Epithelial cell of proximal tubule (primary cell): Measurements from ENCODE around the gene SAFB. TPM values are rescaled to one million over a fixed set of nuclear protein-coding genes. Genes with fewer than 3 reads are reported as not detected.
A peak's percentile ranks its signal among the peaks of the same experiment; 100 is the strongest.
"Not testable (repeated sequence)": the region's sequence is repeated elsewhere in the genome, so short reads cannot be mapped to it uniquely, and the experiment has no call there.

Experiments
- DNase-seq: peaks from one replicate; pipeline ENCODE4 v3.0.0-alpha.2; 2011; ENCODE audit warnings: low read depth
- H3K4me3 ChIP-seq: 2 replicates; pipeline ENCODE4 v1.5.1; 2011; ENCODE audit warnings: low read depth, mild to moderate bottlenecking, low read length
- total RNA-seq: library from RNA; depleted of rRNA; stranded (reverse); fragments of >200 nt; gene quantifications from 2 replicates; pipeline ENCODE4 v1.2.3, GENCODE V29; 2015
- TF ChIP-seq, protein P1 (sequence below): conservative IDR thresholded peaks from 2 replicates; pipeline ENCODE4 v1.5.1; 2012; ENCODE audit warnings: low read depth, mild to moderate bottlenecking, low read length

The SAFB gene
- total RNA-seq, 1 donor from 2014 or later = 65.6 TPM

DNA sequence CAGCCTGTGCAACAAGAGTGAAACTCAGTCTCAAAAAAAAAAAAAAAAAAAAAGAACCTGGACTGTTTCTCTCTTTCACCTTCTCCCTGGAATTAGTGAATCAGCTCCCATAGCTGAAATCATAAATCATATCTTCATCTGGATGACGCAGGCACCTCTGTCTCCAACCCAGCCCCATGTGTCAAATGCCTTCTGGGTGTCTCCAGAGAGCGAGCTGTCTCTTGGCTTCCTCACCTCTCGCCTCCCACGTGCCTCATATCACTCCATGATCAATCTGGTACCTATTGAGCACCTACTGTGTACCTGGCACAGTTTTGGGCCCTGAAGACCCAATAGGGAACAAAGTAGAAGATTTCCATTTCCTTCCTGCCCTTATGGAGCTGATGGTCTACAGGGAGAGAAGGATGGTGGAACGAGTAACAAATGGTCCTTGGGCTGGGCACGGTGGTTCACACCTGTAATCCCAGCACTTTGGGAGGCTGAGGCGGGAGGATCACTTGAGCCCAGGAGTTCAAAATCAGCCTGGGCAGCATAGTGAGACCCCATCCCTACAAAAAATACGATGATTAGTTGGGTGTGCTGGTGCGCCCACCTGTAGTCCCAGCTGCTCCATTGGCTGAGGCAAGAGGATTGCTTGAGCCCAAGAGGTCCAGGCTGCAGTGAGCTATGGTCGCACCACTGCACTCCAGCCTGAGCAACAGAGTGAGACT lies 60.4 kb downstream of the SAFB start:
- H3K4me3 ChIP-seq = no peak overlapping the region
- DNase-seq = no peak
- TF ChIP-seq, protein P1, sequence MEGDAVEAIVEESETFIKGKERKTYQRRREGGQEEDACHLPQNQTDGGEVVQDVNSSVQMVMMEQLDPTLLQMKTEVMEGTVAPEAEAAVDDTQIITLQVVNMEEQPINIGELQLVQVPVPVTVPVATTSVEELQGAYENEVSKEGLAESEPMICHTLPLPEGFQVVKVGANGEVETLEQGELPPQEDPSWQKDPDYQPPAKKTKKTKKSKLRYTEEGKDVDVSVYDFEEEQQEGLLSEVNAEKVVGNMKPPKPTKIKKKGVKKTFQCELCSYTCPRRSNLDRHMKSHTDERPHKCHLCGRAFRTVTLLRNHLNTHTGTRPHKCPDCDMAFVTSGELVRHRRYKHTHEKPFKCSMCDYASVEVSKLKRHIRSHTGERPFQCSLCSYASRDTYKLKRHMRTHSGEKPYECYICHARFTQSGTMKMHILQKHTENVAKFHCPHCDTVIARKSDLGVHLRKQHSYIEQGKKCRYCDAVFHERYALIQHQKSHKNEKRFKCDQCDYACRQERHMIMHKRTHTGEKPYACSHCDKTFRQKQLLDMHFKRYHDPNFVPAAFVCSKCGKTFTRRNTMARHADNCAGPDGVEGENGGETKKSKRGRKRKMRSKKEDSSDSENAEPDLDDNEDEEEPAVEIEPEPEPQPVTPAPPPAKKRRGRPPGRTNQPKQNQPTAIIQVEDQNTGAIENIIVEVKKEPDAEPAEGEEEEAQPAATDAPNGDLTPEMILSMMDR = no peak

DNA sequence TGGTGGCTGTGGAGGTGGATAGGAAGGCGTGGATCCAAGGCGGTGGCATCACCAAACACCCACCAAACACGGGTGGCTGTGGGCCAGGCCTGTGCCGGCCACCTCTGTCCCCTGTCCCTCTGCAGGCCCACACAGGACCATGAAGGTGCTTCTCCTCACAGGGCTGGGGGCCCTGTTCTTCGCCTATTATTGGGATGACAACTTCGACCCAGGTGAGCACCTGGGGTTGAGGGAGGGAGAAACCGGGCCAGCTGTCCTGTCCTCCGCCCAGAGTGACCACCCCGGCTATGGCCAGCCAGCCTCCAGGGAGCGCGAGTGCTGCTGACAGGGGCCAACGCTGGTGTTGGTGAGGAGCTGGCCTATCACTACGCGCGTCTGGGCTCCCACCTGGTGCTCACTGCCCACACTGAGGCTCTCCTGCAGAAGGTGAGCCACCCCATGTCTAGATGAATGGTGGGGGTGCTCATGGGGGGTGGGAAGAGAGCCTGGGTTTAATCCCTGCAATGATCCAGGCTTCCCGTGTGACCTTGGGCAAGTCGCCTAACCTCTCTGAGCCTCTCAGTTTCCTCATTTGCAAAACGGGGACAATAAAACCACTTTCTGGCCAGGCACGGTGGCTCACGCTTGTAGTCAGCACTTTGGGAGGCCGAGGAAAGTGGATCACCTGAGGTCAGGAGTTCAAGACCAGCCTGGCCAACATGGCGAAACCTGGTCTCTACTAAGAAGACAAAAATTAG lies 62.0 kb downstream of the SAFB start:
- TF ChIP-seq, protein P1 = no peak
- no peak for DNase-seq
- no peak overlapping the region for H3K4me3 ChIP-seq

DNA sequence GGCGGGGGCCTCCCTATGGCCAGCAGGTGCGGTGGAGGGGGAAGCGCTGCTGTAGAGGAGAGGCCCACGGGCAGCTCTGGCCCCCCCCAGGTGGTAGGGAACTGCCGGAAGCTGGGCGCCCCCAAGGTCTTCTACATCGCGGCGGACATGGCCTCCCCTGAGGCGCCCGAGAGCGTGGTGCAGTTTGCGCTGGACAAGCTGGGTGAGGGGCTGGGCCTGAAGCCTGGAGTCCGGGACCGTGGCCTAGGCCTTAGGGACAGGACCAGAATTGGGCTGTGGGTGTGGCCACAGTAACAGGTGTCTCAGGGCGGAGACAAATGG lies 63.4 kb downstream of the SAFB start:
- H3K4me3 ChIP-seq = peak overlapping the region; percentile 68

DNA sequence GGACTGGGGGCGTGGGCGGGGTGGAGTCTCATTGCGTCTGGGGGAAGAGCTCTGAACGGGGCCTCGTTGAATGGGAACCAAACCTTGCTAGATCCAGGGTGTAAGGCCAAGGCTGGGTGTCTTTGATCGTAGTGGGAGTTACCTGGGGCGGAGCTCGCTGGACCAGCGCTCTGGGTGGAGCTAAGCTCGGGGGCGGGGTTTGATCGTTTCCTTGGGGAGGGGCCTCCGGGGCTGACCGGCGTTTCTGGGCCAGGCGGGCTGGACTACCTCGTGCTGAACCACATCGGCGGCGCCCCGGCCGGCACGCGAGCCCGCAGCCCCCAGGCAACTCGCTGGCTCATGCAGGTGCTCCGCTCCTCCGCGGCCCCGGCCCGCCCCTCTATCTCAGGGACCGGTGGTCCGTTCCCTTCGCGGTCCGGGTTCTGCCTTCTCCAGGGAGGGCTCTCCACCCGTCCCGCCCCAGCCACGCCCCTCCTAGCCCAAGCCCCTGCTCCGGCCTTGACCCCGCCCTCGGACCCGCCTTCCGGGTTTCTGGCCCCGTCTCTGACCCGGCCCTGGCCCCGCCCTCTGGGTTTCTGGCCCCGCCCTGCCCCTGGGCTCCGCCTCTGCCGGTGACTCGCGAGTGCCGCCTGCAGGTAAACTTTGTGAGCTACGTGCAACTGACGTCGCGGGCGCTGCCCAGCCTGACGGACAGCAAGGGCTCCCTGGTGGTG lies 63.9 kb downstream of the SAFB start:
- peak overlapping the region; percentile 68 for H3K4me3 ChIP-seq
- TF ChIP-seq, protein P1 = peak; percentile 80
- DNase-seq = no peak

More for the DNA sequence above, 63.4 kb downstream of the SAFB start:
- DNase-seq = no peak
- TF ChIP-seq, protein P1 = no peak

DNA sequence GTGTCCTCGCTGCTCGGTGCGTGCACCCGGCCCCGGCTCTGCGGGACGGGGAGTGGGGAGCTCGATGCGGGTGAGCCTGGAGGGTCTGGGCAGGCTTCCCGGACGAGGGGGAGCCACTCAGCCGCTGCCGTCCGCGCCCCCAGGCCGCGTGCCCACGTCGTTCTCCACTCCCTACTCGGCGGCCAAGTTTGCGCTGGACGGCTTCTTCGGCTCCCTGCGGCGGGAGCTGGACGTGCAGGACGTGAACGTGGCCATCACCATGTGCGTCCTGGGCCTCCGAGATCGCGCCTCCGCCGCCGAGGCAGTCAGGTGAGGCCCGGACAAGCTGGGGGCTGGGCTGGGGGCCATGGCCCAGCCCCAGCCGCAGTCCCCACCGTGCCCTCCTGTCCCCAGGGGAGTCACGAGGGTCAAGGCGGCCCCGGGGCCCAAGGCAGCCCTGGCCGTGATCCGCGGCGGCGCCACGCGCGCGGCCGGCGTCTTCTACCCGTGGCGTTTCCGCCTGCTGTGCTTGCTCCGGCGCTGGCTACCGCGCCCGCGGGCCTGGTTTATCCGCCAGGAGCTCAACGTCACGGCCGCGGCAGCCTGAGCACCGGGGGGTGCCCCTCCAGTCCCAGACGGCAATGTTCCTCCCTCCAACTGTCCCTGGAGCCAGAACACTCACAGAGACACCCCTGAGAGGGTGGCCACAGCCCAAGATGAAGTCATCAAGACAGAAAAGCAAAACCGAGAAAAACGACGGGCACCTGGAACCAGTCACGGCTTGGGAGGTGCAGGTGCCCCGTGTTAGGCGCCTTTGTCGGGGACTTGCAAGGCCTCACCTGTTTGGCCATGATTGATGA lies 64.7 kb downstream of the SAFB start:
- DNase-seq = no peak
- peak overlapping the region; percentile 68 for H3K4me3 ChIP-seq
- TF ChIP-seq, protein P1 = no peak

DNA sequence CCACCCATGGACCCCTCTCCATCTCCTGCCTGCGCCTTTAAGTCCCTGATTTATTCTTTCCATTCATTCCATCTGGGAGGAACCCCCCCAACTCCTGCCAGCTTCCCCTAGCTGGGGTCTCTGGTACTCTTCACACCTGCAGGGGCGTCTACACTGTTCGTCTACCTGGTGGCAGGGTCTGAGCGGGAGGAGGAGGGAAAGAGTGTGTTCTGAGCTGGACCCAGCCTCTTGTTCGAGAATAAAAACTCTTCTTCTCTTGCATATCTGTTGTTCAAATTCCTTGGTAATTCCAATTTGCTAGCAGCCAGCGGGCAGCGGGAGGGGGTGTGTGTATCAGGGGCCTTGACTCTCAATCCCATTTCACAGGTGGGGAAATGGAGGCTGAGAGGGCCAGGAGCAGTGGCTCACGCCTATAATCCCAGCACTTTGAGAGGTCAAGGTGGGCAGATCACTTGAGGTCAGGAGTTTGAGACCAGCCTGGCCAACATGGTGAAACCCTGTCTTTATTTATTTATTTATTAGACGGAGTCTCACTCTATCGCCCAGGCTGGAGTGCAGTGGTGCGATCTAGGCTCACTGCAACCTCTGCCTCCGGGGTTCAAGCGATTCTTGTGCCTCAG lies 65.5 kb downstream of the SAFB start:
- not testable (repeated sequence) for H3K4me3 ChIP-seq

More for the DNA sequence above, 65.5 kb downstream of the SAFB start:
- not testable (repeated sequence) for DNase-seq
